DOHH2 (cell line): ENCODE data around the gene PPP1R26.
"Not testable (repeated sequence)": the region's sequence is repeated elsewhere in the genome, so short reads cannot be mapped to it uniquely, and the experiment has no call there.

ENCODE experiments used
- H3F3A ChIP-seq: fragments of 200-600 bp; sonication (generic), shearing (Covaris generic); 2 replicates; pipeline ENCODE4 v1.6.0; 2016; ENCODE audit warnings: antibody characterized with exemption, mild to moderate bottlenecking; ENCODE audit not compliant: control insufficient read depth, insufficient read depth
- H3K27ac ChIP-seq: fragments of 200-600 bp; sonication (generic); 2 replicates; pipeline ENCODE4 v1.5.1; 2014; ENCODE audit warnings: low read depth, mild to moderate bottlenecking, low read length, moderate library complexity
- H3K27me3 ChIP-seq: fragments of 200-600 bp; sonication (generic); 2 replicates; pipeline ENCODE4 v1.6.1; 2014; ENCODE audit warnings: mild to moderate bottlenecking, low read length, mixed read lengths; ENCODE audit not compliant: control insufficient read depth
- H3K36me3 ChIP-seq: fragments of 200-600 bp; sonication (generic); 2 replicates; pipeline ENCODE4 v1.6.1; 2014; ENCODE audit warnings: mild to moderate bottlenecking, low read length, moderate library complexity, mixed read lengths; ENCODE audit not compliant: control insufficient read depth
- H3K4me1 ChIP-seq: fragments of 200-600 bp; sonication (generic); 2 replicates; pipeline ENCODE4 v1.6.1; 2014; ENCODE audit warnings: mild to moderate bottlenecking, low read length, mixed read lengths; ENCODE audit not compliant: control insufficient read depth
- H3K4me2 ChIP-seq: fragments of 200-600 bp; sonication (generic); 2 replicates; pipeline ENCODE4 v1.6.0; 2014; ENCODE audit warnings: mild to moderate bottlenecking, low read length, moderate library complexity
- H3K4me3 ChIP-seq: fragments of 200-600 bp; sonication (generic); 2 replicates; pipeline ENCODE4 v1.5.1; 2014; ENCODE audit warnings: mild to moderate bottlenecking, low read length, mixed read lengths
- H3K79me2 ChIP-seq: fragments of 200-600 bp; sonication (generic); 2 replicates; pipeline ENCODE4 v1.6.1; 2014; ENCODE audit warnings: mild to moderate bottlenecking, low read length, mixed read lengths; ENCODE audit not compliant: control insufficient read depth
- H3K9me2 ChIP-seq: fragments of 200-600 bp; sonication (generic); replicated peaks from 2 replicates; pipeline ENCODE4 v1.6.1; 2014; ENCODE audit warnings: mild to moderate bottlenecking, low read length, mixed read lengths; ENCODE audit not compliant: control insufficient read depth
- H3K9me3 ChIP-seq: fragments of 200-600 bp; sonication (generic); 2 replicates; pipeline ENCODE4 v1.6.1; 2014; ENCODE audit warnings: antibody characterized with exemption, low read length, mixed read lengths; ENCODE audit not compliant: control insufficient read depth, insufficient read depth
- H4K20me1 ChIP-seq: fragments of 200-600 bp; sonication (generic); 2 replicates; pipeline ENCODE4 v1.6.0; 2014; ENCODE audit warnings: low read depth, mild to moderate bottlenecking, antibody characterized with exemption, low read length, moderate library complexity; ENCODE audit not compliant: control insufficient read depth, insufficient read depth
- EZH2phosphoT487 ChIP-seq: fragments of 200-600 bp; sonication (generic); IDR thresholded peaks from 2 replicates; pipeline ENCODE4 v1.6.1; 2017; ENCODE audit warnings: borderline replicate concordance, mild to moderate bottlenecking, antibody characterized with exemption, low read length, moderate library complexity, mixed read lengths
- TF ChIP-seq, protein P1 (sequence below): fragments of 200-600 bp; sonication (generic); IDR thresholded peaks from one replicate; pipeline ENCODE4 v1.5.1; 2014; ENCODE audit warnings: antibody characterized with exemption, mild to moderate bottlenecking, low read depth, low read length; ENCODE audit not compliant: poor library complexity, severe bottlenecking

The PPP1R26 gene

DNA sequence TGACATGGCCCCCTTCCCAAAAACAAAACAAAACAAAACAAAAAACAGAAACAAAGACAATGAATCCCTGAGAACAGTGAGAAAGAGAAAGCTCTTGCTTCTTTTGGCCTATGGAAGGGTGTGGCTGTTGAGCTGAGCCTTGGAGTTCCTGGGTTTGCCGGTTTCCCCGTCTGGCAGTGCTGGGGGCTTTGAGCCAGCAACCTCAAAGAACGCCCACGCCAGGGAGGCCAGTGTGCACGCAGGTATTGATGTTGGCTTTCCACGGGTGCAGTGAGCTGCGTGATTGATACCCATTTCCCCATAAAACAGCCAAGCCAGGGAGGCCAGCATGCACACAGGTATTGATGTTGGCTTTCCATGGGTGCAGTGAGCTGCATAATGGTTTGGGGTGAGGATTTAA, 33.3 kb downstream of the PPP1R26 start:
- Histone ChIP-seq H4K20me1 (no peaks in the 10 kb centered on the region), H3K79me2 (no peaks in the 10 kb centered on the region), H3K4me2 (no peak overlapping the region), H3F3A (no peaks in the 10 kb centered on the region), H3K9me3 (no peaks in the 10 kb centered on the region; the same call in 1 of the 2 replicates), H3K36me3 (no peaks in the 10 kb centered on the region), H3K9me2 (no peaks in the 10 kb centered on the region), H3K4me1 (no peaks in the 10 kb centered on the region), H3K27me3 (no peaks in the 10 kb centered on the region), H3K27ac (no peak overlapping the region), H3K4me3 (no peak overlapping the region)
- TF ChIP-seq, protein P1, sequence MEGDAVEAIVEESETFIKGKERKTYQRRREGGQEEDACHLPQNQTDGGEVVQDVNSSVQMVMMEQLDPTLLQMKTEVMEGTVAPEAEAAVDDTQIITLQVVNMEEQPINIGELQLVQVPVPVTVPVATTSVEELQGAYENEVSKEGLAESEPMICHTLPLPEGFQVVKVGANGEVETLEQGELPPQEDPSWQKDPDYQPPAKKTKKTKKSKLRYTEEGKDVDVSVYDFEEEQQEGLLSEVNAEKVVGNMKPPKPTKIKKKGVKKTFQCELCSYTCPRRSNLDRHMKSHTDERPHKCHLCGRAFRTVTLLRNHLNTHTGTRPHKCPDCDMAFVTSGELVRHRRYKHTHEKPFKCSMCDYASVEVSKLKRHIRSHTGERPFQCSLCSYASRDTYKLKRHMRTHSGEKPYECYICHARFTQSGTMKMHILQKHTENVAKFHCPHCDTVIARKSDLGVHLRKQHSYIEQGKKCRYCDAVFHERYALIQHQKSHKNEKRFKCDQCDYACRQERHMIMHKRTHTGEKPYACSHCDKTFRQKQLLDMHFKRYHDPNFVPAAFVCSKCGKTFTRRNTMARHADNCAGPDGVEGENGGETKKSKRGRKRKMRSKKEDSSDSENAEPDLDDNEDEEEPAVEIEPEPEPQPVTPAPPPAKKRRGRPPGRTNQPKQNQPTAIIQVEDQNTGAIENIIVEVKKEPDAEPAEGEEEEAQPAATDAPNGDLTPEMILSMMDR = no peak
- TF ChIP-seq EZH2phosphoT487 = no peak

- no peaks in the 10 kb centered on the region for H3K4me1 ChIP-seq
- H4K20me1 ChIP-seq = no peaks in the 10 kb centered on the region
- H3K9me3 ChIP-seq = no peaks in the 10 kb centered on the region; the same call in 1 of the 2 replicates
- H3K36me3 ChIP-seq = no peaks in the 10 kb centered on the region
- H3K27me3 ChIP-seq = no peaks in the 10 kb centered on the region
- H3K4me2 ChIP-seq = no peak overlapping the region
- H3F3A ChIP-seq = no peaks in the 10 kb centered on the region
- no peaks in the 10 kb centered on the region for H3K9me2 ChIP-seq
- TF ChIP-seq EZH2phosphoT487 = no peak
- TF ChIP-seq, protein P1 = no peak
- H3K27ac ChIP-seq = no peak overlapping the region
- H3K79me2 ChIP-seq = no peaks in the 10 kb centered on the region
- no peak overlapping the region for H3K4me3 ChIP-seq
Measured at GRCh38 chr9:135513351-135513846, 33.8 kb downstream of the PPP1R26 start.

- H3K4me2 ChIP-seq, H3K36me3 ChIP-seq, H3K9me3 ChIP-seq, H3K79me2 ChIP-seq, H3K9me2 ChIP-seq, H3K27ac ChIP-seq, H3K4me3 ChIP-seq, H3K27me3 ChIP-seq, H4K20me1 ChIP-seq, H3F3A ChIP-seq, H3K4me1 ChIP-seq: not testable (repeated sequence)
Measured at GRCh38 chr9:135513906-135514305, 34.3 kb downstream of the PPP1R26 start.

DNA sequence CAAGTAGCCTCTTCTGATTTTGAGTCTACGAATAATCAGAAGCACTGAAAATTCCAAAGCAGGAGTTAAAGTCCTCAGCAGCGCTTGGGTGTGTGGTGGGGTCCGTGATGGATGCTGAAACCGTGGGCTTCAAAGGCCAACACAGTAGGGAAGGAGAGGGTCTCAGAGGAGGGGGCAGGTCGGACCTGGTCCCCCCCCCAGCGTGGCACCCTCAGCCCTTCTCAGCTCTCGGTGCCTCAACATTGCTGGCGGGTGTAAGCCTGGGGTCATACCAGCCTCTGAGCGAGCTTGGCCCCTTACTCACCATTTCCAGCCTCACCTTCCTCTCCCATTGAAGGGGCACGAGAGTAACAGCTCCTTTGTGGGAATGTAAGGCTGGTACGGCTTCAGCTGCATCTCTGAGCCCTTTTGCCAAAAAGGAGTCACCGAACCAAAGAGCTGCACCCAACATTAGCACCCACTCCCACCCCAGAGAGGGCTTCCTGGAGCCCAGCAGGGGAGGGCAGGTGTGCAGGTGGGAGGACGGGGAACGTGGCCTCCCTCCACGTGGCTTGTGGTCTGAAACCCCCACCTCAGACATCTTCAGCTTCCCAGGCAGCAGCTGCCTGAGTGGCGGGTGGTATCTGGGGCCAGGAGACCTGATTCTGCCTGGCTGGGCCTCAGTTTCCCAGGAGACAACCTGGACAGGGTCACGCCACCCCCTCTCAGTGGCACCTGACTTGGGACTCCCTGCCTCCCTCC, 34.9 kb downstream of the PPP1R26 start:
- no peaks in the 10 kb centered on the region for H3F3A ChIP-seq
- H3K4me1 ChIP-seq = no peaks in the 10 kb centered on the region
- no peaks in the 10 kb centered on the region for H3K27me3 ChIP-seq
- H3K4me2 ChIP-seq = no peak overlapping the region
- H3K27ac ChIP-seq = no peak overlapping the region
- H3K79me2 ChIP-seq = no peaks in the 10 kb centered on the region
- H3K9me3 ChIP-seq = no peaks in the 10 kb centered on the region
- H3K9me2 ChIP-seq = no peaks in the 10 kb centered on the region
- no peak overlapping the region for H3K4me3 ChIP-seq
- H3K36me3 ChIP-seq = no peaks in the 10 kb centered on the region
- no peaks in the 10 kb centered on the region for H4K20me1 ChIP-seq
- TF ChIP-seq, protein P1 = no peak
- no peak for TF ChIP-seq EZH2phosphoT487
